Mononuclear cell (primary cell): ENCODE measurements around the gene NOS1. TPM values are rescaled to one million over a fixed set of nuclear protein-coding genes. Genes with fewer than 3 reads are reported as not detected.
"Not testable (repeated sequence)": the region's sequence is repeated elsewhere in the genome, so short reads cannot be mapped to it uniquely, and the experiment has no call there.

ENCODE experiments used
- H3K27me3 ChIP-seq: 2 replicates; pipeline ENCODE4 v1.6.0; 2011; ENCODE audit warnings: low read length, control low read depth; ENCODE audit not compliant: insufficient read depth
- H3K4me1 ChIP-seq: 2 replicates; pipeline ENCODE4 v1.5.1; 2011; ENCODE audit warnings: mild to moderate bottlenecking, low read length, control low read depth; ENCODE audit not compliant: insufficient read depth
- H3K4me3 ChIP-seq: 2 replicates; pipeline ENCODE4 v1.5.1; 2011; ENCODE audit warnings: mild to moderate bottlenecking, low read length, moderate library complexity
- H3K9me3 ChIP-seq: 2 replicates; pipeline ENCODE4 v1.5.1; 2011; ENCODE audit warnings: low read depth, mild to moderate bottlenecking, control low read depth, low read length
- total RNA-seq: library from RNA; depleted of rRNA; stranded (reverse); fragments of >200 nt; gene quantifications from one replicate; pipeline ENCODE4 v1.2.3, GENCODE V29; 2012

Gene NOS1
- total RNA-seq, 1 donor, result not detected

DNA sequence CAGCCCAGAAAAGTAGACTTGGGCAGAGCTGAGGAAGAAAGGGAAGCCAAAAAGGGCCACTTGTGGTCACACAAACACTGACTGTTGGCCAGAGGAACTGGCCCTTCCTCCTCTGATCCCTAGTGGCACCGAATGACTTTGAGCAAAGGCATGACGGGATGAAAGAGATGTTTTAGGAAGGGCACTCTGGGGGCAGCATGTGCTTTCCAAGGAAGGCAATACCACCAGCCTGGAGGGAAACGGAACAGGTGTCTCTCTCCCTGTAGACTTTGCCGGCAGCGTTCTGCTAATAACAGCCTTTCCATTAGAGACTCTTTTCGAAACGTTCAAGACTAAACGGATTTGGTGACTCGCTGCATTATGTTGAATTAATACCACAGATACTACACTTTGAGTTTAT, 158.9 kb downstream of the NOS1 start:
- Histone ChIP-seq H3K4me3 (no peak overlapping the region), H3K4me1 (no peaks in the 10 kb centered on the region), H3K27me3 (no peaks in the 10 kb centered on the region), H3K9me3 (no peaks in the 10 kb centered on the region)

GRCh38 chr12:117202033-117202432, 159.4 kb downstream of the NOS1 start:
- Histone ChIP-seq H3K9me3 (no peaks in the 10 kb centered on the region), H3K27me3 (no peaks in the 10 kb centered on the region), H3K4me1 (no peaks in the 10 kb centered on the region), H3K4me3 (no peak overlapping the region)

DNA sequence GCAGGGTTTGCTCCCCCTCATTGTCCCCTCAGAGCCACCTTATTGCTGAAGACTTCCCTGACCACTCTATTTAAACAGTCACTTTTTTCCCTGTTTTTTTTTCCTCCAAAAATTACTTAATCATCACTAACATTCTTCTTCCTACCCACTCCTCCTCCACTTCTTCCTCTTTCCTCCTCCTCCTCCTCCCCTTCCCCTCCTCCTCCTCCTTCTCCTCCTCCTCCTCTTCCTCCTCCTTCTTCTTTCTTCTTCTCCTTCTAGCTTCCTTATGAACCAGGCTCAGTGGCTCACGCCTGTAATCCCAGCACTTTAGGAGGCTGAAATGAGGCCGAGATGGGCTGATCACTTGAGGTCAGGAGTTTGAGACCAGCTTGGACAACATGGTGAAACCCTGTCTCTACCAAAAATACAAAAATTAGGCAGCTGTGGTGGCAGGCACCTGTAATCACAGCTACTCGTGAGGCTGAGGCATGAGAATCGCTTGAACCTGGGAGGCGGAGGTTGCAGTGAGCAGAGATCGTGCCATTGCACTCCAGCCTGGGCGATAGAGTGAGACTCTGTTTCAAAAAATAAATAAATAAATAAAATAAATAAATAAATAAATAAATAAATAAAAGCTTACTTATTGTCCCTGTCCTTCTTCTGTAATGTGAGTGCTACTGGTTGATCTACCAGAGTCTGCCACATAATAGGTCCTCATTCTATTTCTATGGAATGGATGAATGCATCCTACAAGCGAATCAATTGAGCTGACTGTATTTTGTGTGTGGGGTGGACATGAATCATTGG, 161.3 kb downstream of the NOS1 start:
- not testable (repeated sequence) for H3K9me3 ChIP-seq

DNA sequence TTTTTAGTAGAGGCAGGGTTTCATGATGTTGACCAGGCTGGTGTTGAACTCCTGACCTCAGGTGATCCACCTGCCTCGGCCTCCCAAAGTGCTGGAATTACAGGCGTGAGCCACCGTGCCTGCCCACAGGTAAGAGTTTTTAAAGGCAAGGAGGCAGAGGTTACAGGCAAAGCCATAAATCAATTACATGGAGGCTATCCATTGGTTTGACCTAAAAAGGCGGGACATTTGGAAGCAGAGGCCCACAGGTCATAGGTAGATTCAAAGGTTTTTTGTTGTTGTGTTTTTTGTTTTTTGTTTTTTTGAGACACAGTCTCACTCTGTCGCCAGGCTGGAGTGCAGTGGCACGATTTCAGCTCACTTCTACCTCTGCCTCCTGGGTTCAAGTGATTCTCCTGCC, 165.1 kb downstream of the NOS1 start:
- H3K9me3 ChIP-seq, H3K4me1 ChIP-seq, H3K27me3 ChIP-seq, H3K4me3 ChIP-seq: not testable (repeated sequence)

More for the DNA sequence above, 161.3 kb downstream of the NOS1 start:
- not testable (repeated sequence) for H3K4me3 ChIP-seq, H3K27me3 ChIP-seq, H3K4me1 ChIP-seq

- H3K4me1 ChIP-seq, H3K9me3 ChIP-seq, H3K27me3 ChIP-seq, H3K4me3 ChIP-seq: not testable (repeated sequence)
Measured at GRCh38 chr12:117195027-117195426, 166.4 kb downstream of the NOS1 start.

DNA sequence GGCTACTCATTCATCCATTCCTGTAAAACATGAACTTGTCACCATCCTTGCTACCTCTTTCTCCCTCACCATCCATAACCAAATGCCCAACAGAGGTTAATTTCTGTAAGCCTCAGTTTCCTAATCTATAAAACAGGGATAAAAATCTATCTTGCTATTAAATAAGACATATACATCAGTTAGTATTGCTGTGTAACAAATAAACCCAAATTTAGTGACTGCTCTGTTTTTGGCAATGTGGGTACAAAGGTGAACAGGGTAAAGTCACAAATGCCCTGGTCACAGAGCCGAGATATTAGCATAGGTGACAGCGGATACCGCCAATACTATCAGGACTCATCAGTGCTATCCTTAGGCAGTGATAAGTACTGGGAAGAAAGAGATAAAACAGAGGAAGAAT, 167.5 kb downstream of the NOS1 start:
- H3K9me3 ChIP-seq, result no peaks in the 10 kb centered on the region
- no peak overlapping the region for H3K4me3 ChIP-seq

GRCh38 chr12:117192581-117192980, 168.8 kb downstream of the NOS1 start:
- H3K4me1 ChIP-seq, result peaks cover 20% of the 10 kb centered on the region
- H3K4me3 ChIP-seq, H3K9me3 ChIP-seq, H3K27me3 ChIP-seq: not testable (repeated sequence)

More for the DNA sequence above, 167.5 kb downstream of the NOS1 start:
- Histone ChIP-seq H3K27me3 (peaks cover 2% of the 10 kb centered on the region), H3K4me1 (peaks cover 12% of the 10 kb centered on the region)

- peaks cover 2% of the 10 kb centered on the region for H3K27me3 ChIP-seq
- H3K4me3 ChIP-seq, result no peak overlapping the region
- no peaks in the 10 kb centered on the region for H3K9me3 ChIP-seq
- H3K4me1 ChIP-seq, result peaks cover 20% of the 10 kb centered on the region
Measured at GRCh38 chr12:117192057-117192456, 169.4 kb downstream of the NOS1 start.

DNA sequence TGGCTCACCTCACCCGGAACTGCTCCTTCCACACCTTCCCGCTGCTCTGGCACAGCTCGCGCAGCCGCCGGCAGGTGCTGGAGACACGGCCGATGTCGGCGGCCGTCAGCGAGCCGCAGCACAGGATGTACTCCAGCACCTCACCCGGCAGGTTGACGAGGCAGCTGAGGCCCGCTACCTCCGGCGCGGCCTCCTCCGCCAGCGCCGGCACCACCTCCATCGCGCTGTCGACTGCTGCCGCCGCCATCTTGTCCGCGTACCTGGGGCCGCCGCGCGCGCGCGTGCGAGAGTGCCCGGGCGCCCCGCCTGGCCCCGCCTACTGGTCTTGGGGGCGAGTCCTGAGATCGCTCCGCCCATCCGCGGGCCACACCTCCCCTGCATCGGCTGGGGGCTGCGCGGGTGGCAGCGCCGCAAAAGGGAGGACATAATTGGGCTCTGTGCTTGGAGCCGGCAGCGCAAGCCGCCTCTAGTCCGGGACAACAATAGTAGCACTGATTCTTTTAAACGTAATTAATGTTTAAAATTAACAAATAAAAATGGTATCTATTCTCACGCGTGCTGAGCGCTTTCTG, 171.1 kb downstream of the NOS1 start, which contains the start of gene FBXO21:
TSS of gene FBXO21 (minus strand) at position 261 of the 572 bp plus-strand sequence. CDS start at position 247, 14 bp downstream.
- H3K4me1 ChIP-seq, result peaks cover 20% of the 10 kb centered on the region
- peak within 1 kb of the TSS; percentile 73 for H3K4me3 ChIP-seq

GRCh38 chr12:117189725-117190209, 171.7 kb downstream of the NOS1 start:
- Histone ChIP-seq H3K4me1 (peaks cover 20% of the 10 kb centered on the region), H3K4me3 (peak overlapping the region; percentile 73), H3K9me3 (no peaks in the 10 kb centered on the region), H3K27me3 (peaks cover 2% of the 10 kb centered on the region)

More for the DNA sequence above, 171.1 kb downstream of the NOS1 start, which contains the start of gene FBXO21:
- H3K27me3 ChIP-seq, result peaks cover 2% of the 10 kb centered on the region
- no peaks in the 10 kb centered on the region for H3K9me3 ChIP-seq

- H3K27me3 ChIP-seq, result peaks cover 2% of the 10 kb centered on the region
- peak overlapping the region; percentile 73 for H3K4me3 ChIP-seq
- no peaks in the 10 kb centered on the region for H3K9me3 ChIP-seq
- peaks cover 20% of the 10 kb centered on the region for H3K4me1 ChIP-seq
Measured at GRCh38 chr12:117188961-117189724, 172.3 kb downstream of the NOS1 start.

GRCh38 chr12:117188121-117188665, 173.2 kb downstream of the NOS1 start:
- Histone ChIP-seq H3K27me3 (peaks cover 2% of the 10 kb centered on the region), H3K4me1 (peaks cover 20% of the 10 kb centered on the region), H3K9me3 (no peaks in the 10 kb centered on the region), H3K4me3 (no peak overlapping the region)

DNA sequence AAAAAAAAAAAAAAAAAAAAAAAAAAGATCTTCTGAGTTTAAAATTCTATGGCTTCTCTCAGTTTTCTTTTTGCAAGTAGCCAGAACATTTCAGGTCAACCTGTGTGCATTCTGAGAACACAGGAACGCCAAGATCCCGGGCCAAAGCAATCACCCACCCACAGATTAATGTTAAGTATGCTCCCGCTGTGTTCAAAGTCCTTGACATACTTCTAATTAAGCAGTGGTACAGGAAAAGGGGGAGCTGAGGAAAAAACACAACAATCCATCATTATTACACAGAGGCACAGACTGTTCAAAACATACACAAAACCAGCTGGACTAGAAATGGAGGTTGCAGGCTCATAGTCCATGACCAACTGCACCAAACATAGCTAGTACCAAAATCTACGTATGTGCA, 174.0 kb downstream of the NOS1 start:
- Histone ChIP-seq H3K9me3 (no peaks in the 10 kb centered on the region), H3K4me3 (no peak overlapping the region), H3K27me3 (peaks cover 2% of the 10 kb centered on the region), H3K4me1 (peaks cover 20% of the 10 kb centered on the region)

DNA sequence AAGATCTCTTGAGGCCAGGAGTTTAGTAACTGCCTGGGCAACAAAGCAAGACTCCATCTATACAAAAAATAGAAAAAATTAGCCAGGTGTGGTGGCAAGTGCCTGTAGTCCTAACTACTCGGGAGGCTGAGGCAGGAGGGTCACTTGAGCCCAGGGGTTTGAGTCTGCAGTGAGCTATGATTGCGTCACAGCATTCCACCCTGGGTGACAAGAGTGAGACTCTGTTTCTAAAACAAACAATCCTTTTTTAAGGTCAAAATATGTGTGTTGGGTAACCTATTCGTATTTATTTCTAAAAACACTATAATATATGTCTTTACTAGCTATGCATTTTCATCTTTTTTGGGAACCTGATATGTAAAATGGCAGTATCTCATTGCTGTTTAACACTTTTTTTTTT, 178.6 kb downstream of the NOS1 start:
- H3K9me3 ChIP-seq, result no peaks in the 10 kb centered on the region
- no peak overlapping the region for H3K4me3 ChIP-seq
- no peaks in the 10 kb centered on the region for H3K4me1 ChIP-seq
- no peaks in the 10 kb centered on the region for H3K27me3 ChIP-seq

DNA sequence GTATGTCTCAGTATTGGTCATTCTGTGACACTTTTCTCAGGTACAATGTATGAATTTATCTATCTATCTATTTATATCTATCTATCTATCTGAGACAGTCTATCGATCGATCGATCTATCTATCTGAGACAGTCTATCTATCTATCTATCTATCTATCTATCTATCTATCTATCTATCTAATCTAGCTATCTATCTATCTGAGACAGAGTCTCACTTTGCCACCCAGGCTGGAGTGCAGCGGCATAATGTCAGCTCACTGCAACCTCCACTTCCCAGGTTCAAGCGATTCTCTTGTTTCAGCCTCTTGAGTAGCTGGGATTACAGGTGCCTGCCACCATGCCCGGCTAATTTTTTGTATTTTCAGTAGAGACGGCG, 180.0 kb downstream of the NOS1 start:
- H3K4me1 ChIP-seq, H3K9me3 ChIP-seq, H3K4me3 ChIP-seq, H3K27me3 ChIP-seq: not testable (repeated sequence)
